ENCODE results near the gene ADSL.

DNA sequence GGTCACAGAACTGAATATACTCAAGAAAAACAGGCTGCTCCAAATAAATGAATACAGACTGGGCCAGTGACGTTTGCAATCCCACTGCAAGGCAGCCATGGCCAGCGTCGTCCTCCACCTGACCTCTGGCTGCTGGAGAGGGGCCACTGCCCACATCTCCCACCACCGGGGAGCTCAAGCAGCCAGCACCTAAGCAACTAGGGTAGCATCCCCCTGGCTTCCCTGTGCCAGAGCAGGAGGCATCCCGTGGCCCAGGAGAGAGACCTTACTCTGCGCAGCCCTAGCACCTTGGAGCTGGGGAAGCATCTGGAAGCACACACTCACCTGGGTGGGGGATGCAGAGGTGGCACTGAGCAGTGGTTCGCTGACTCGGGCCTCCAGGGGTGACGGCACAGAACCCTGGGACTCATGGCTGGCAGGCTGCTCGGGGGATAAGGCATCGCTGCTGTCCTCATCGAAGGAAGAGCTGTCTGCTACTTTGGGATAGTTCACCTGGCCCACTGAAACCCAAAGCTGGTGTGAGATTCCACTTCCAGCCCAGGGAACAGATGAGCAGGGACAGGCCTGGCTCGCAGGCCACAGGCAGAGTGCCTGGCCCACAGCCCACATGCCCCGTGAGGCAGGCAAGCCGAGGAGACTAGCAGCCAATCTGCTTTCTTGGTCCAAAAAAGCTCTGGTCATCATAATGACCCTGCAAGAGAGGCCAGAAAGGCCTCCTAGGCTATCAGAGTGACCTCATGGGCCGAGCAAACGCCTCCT is 77.8 kb downstream of the ADSL start:
- TF ChIP-seq CTCF (IDR thresholded peaks at IDR 0.05) (no peak), POLR2A (IDR thresholded peaks at IDR 0.05) (no peak)
